ENCODE data around the gene ARHGEF1.

Gene ARHGEF1, protein sequence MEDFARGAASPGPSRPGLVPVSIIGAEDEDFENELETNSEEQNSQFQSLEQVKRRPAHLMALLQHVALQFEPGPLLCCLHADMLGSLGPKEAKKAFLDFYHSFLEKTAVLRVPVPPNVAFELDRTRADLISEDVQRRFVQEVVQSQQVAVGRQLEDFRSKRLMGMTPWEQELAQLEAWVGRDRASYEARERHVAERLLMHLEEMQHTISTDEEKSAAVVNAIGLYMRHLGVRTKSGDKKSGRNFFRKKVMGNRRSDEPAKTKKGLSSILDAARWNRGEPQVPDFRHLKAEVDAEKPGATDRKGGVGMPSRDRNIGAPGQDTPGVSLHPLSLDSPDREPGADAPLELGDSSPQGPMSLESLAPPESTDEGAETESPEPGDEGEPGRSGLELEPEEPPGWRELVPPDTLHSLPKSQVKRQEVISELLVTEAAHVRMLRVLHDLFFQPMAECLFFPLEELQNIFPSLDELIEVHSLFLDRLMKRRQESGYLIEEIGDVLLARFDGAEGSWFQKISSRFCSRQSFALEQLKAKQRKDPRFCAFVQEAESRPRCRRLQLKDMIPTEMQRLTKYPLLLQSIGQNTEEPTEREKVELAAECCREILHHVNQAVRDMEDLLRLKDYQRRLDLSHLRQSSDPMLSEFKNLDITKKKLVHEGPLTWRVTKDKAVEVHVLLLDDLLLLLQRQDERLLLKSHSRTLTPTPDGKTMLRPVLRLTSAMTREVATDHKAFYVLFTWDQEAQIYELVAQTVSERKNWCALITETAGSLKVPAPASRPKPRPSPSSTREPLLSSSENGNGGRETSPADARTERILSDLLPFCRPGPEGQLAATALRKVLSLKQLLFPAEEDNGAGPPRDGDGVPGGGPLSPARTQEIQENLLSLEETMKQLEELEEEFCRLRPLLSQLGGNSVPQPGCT

DNA sequence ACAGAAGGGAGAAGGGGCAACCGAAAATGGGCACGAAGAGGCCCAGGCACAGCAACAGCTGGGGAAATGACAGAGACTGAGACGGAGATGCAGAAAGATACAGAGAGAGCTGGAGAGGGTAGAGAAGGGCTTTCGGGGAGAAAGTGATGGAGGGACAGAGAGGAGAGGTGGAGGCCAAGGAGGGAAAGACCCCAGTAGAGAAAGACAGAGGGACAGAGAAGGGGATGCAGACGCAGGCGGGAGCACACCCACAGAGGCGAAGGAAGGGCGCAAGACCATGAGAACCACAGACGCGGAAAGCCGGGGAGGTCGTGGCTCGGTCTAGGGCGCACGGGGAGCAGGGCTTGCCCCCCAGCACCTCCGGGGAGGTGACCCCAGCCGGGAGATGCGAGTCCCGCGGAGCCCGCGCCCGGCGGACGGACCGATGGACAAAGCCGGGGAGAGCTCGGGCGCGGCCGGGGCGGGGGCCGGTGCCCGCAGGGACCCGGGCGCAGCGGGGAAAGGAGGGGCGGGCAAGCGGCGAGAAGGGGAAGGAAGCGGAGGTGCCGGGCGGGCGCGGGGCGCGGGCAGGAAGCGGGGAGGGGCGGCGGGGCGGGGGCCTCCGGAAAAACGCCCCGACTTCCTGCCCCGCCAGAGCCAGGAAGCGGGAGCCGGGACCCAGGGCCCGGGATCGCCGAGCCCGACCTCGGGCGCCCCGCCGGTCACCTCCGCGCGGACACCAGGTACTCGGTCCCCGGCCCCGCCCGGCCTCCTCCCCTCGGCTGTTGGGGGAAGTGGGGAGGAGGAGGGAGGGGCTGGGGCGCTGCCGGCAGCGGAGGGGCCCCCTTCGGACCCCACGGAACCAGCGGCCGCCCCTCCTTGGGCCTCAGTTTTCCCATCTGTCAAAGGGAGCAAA, at the start of gene ARHGEF1:
Gene ARHGEF1, plus strand, starts transcription at position 617 of the 895 bp plus-strand sequence. CDS start 4,899 bp downstream, outside the sequence.
- DNase-seq: peak in 1 of 10 donors; percentile 39
- intact Hi-C loops (cut with DNase I): no loop called here

DNA sequence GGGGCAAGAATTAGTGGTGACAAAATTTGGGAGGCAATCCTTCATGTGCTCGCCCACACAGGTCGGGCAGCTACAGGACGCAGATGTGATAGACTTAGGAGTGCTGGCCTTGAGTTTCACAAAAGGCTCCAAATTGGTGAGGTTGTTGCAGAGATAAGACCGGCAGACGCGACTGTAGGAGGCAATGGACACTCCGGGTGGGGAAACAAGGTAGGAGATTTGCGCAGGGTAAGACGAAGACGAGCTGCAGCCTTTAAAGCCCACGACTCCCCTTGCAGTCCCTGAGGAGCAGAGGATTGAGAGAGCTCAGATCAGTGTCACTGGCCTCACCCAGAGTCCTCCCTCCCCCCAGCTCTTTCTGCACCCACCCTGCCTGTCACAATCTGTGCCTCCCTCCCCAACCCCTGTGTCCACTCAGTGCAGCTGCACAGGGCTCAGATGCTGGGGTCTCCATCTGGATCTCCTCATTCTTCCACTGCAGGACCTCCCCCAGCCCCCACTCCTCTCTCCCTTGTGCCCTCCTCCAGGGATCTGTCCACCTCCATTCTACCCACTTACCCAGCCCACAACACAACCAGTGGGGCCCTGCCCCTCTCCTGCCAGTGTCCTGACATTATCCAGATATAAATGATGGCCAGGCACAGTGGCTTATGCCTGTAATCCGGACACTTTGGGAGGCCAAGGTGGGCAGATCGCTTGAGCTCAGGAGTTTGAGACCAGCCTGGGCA, 44.8 kb upstream of the ARHGEF1 start:
- peak in 1 of 10 donors; percentile 35 for DNase-seq
- intact Hi-C loops (cut with DNase I): no loop called here

DNA sequence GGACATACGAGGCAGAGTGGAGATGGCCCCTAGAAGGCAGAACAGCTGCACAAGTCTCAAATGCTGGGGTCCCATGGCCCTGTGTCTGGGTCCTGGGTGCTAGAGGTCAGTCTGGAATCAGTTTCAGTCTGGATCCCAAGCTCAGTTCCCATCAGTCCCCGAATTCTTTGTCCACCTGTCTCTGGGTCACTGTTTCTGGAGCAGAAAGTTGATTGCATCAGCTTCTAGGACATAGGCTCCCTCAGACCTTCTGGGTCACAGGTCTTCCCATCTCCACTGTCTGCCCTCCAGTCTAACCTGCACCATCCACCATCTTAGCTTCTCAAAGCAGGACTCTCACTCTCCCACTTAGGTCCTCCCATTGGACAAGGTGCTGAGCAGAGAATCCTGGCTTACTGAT, 43.8 kb upstream of the ARHGEF1 start:
- intact Hi-C loops (cut with DNase I): no loop called here
- DNase-seq: no peak

GRCh38 chr19:41843371-41843770, 39.6 kb upstream of the ARHGEF1 start:
- DNase-seq: peak in 1 of 10 donors; percentile 12
- intact Hi-C loops (cut with DNase I): no loop called here

GRCh38 chr19:41844601-41845000, 38.4 kb upstream of the ARHGEF1 start, which contains the start of gene LYPD4:
Gene LYPD4, minus strand, starts transcription at chr19:41844683. Its CDS starts 5,398 bp downstream, at chr19:41839285.
- no peak for DNase-seq
- intact Hi-C loops (cut with DNase I): no loop called here

- intact Hi-C loops (cut with DNase I): no loop called here
- DNase-seq: no peak
These were observed 38.2 kb upstream of the ARHGEF1 start, which contains the start of gene DMRTC2 for GRCh38 chr19:41845001-41845050. Gene DMRTC2, plus strand, starts transcription at chr19:41845042. Its CDS starts 2,387 bp downstream, at chr19:41847429.

GRCh38 chr19:41845051-41845590, 37.9 kb upstream of the ARHGEF1 start:
- no peak for DNase-seq
- intact Hi-C loops (cut with DNase I): no loop called here

- DNase-seq: peak in 1 of 10 donors; percentile 39
These were observed 35.5 kb upstream of the ARHGEF1 start for GRCh38 chr19:41847351-41848105.

GRCh38 chr19:41848666-41849065, 34.3 kb upstream of the ARHGEF1 start:
- DNase-seq: no peak

More at GRCh38 chr19:41847351-41848105, 35.5 kb upstream of the ARHGEF1 start:
- intact Hi-C loops (cut with DNase I): no loop called here

GRCh38 chr19:41849067-41849466, 33.9 kb upstream of the ARHGEF1 start:
- intact Hi-C loops (cut with DNase I): no loop called here
- no peak for DNase-seq

More at GRCh38 chr19:41848666-41849065, 34.3 kb upstream of the ARHGEF1 start:
- intact Hi-C loops (cut with DNase I): no loop called here

DNA sequence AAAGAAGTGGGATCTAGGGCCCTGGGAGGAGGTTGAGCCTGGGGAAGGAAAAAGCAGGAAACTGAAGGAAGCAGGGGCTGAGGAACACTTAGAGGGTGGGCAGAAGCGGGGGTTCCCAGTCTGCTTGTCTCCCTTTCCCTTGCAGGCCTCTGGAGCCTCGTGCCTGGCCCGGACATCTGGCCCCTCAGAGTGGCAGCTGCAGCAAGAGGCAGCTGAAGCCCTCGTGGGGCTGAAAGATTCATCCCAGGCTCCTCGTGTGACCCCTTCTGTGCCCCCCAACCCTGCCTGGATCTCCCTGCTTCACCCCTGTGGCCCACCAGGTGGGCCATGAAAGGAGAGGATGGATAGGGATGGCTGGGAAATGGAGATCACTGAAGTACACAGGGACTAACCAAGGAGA, 32.6 kb upstream of the ARHGEF1 start:
- intact Hi-C loops (cut with DNase I): no loop called here

GRCh38 chr19:41851456-41851855, 31.5 kb upstream of the ARHGEF1 start:
- intact Hi-C loops (cut with DNase I): no loop called here
- peak in 1 of 10 donors; percentile 5 for DNase-seq

More for the DNA sequence above, 32.6 kb upstream of the ARHGEF1 start:
- DNase-seq: peak in 1 of 10 donors; percentile 58

GRCh38 chr19:41853344-41853743, 29.6 kb upstream of the ARHGEF1 start:
- intact Hi-C loops (cut with DNase I): no loop called here
- DNase-seq: peak in 1 of 10 donors; percentile 4

DNA sequence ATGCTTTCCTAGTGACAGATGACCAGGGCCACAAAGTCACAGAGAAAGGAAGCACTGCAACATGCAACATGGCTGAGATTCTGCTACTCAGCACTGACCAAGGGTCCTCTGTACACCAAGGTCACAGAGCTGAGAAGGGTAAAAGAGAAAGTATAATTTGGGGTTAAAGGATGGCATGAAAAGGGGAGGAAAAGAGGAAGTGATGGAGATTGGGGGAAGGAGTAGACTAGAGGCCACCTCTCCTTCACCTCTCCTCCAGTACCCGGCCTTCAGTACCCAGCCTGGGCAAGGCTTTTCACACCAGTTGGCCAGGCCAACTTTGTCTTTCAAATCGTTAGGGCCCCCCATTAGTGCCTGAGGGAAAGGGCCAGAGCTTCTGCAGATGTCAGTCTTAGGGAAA, 29.2 kb upstream of the ARHGEF1 start:
- intact Hi-C loops (cut with DNase I): no loop called here
- peak in 1 of 10 donors; percentile 21 for DNase-seq

DNA sequence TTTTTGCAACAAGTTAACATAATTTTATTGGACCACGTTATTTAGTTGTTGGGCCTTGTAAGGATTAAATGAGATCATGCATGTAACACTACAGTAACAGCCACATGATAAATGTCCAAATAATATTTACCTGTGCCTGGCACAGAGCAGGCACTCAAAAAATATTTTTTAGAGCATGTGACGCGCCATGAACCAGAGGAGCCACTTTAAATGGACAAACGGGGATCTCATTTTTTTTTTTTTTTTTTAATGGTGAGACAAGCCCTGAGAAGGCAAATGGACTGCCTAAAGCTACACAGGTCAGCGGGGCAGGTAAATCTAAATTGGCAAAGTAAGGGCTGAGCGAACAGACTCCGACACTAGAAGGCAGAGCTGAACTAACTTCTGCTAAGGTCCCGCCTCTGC, 23.8 kb upstream of the ARHGEF1 start:
- no peak for DNase-seq
- intact Hi-C loops (cut with DNase I): loop anchor here (2.0 kb wide), 1 partner anchor 100 kb away; the partner anchor contains the start of gene RABAC1

- intact Hi-C loops (cut with DNase I): loop anchor here (1.0 to 5.0 kb wide), 3 partner anchors 24 to 99 kb away; partner anchors contain the start of gene RABAC1
- peak; percentile 97 to 100 (median 99) for DNase-seq
These were observed 23.2 kb upstream of the ARHGEF1 start, which contains the start of gene RPS19 for GRCh38 chr19:41859618-41860418. Gene RPS19, plus strand, starts transcription at chr19:41860255. Its CDS starts 520 bp downstream, at chr19:41860775.

- DNase-seq: no peak
- intact Hi-C loops (cut with DNase I): loop anchor here (1.0 to 5.0 kb wide), 2 partner anchors 24 to 77 kb away; no protein-coding TSS in a partner anchor
These were observed 22.4 kb upstream of the ARHGEF1 start for GRCh38 chr19:41860419-41861115.
